Measurements from ENCODE around the gene BPIFA3. TPM values are rescaled to one million over a fixed set of nuclear protein-coding genes. Genes with fewer than 3 reads are reported as not detected.

Gene BPIFA3
- total and polyA plus RNA-seq, 2 of the 8 experiments (the other 6 are each of a cell fraction or from before 2014, with no cell fraction given) = not detected

GRCh38 chr20:33192912-33193501, 24.1 kb upstream of the BPIFA3 start:
- POLR2A ChIA-PET (ENCODE audit: partially characterized antibody) = no interaction called here
- Histone ChIP-seq H2BK20ac (ENCODE audit: low read length) (no peak overlapping the region), H3K79me2 (ENCODE audit: control insufficient read depth in 1 of 2, insufficient read depth in 2 of 2, low read length in 2 of 2) (no peaks in the 10 kb centered on the region), H2AK5ac (ENCODE audit: low read depth, low read length) (no peak overlapping the region), H2BK120ac (replicated peaks; ENCODE audit: low read depth, low read length) (no peak overlapping the region), H3K36me3 (ENCODE audit: control insufficient read depth in 2 of 4, insufficient read depth in 4 of 4, low read length in 3 of 4) (no peaks in the 10 kb centered on the region), H3K4ac (replicated peaks; ENCODE audit: insufficient read length, low read depth, low read length) (no peak overlapping the region), H3K79me1 (ENCODE audit: low read depth, low read length) (no peaks in the 10 kb centered on the region), H2BK15ac (ENCODE audit: low read length) (no peak overlapping the region), H3K18ac (ENCODE audit: extremely low read depth, low read length) (no peak overlapping the region), H4K20me1 (replicated peaks in 1 of 2; ENCODE audit: control insufficient read depth in 1 of 2, insufficient read depth in 2 of 2, low read length in 2 of 2) (no peaks in the 10 kb centered on the region), H2BK12ac (ENCODE audit: low read depth, low read length) (no peak overlapping the region), H2AFZ (ENCODE audit: low read length) (no peak overlapping the region), H3K56ac (replicated peaks; ENCODE audit: insufficient read length, low read depth, low read length) (no peak overlapping the region), H3K27ac (ENCODE audit: low read depth, low read length) (no peak overlapping the region), H3K9ac (replicated peaks in 1 of 4; ENCODE audit: extremely low read depth in 1 of 4, low read depth in 3 of 4, low read length in 3 of 4) (no peak overlapping the region), H3K27me3 (replicated peaks in 1 of 4; ENCODE audit: control insufficient read depth in 3 of 4, extremely low read depth in 1 of 4, insufficient read depth in 3 of 4, low read length in 3 of 4) (0 out of 7 replicates have a peak, but pooled peaks cover 0 to 2% (median 0%) of the 10 kb centered on the region in 4 experiments), H3K14ac (ENCODE audit: insufficient read length) (no peak overlapping the region), H2BK5ac (ENCODE audit: low read depth, low read length) (no peak overlapping the region), H4K5ac (ENCODE audit: insufficient read length, low read depth, low read length) (no peak overlapping the region), H3K4me2 (ENCODE audit: insufficient read depth in 1 of 2, low read depth in 2 of 2, low read length in 2 of 2) (no peak overlapping the region), H4K8ac (ENCODE audit: extremely low read depth, insufficient read depth, low read length) (no peak overlapping the region), H3K4me3 (ENCODE audit: extremely low read depth in 1 of 4, insufficient read depth in 2 of 4, low read depth in 3 of 4, low read length in 4 of 4) (no peak overlapping the region), H3K23ac (ENCODE audit: insufficient read length) (no peak overlapping the region), H3K9me3 (ENCODE audit: insufficient read depth in 2 of 2, low read depth in 1 of 2, low read length in 1 of 2) (no peaks in the 10 kb centered on the region), H3K23me2 (ENCODE audit: low read depth, low read length) (no peaks in the 10 kb centered on the region), H4K91ac (replicated peaks; ENCODE audit: insufficient read length, low read length) (no peak overlapping the region), H3K4me1 (replicated peaks in 1 of 4; ENCODE audit: control insufficient read depth in 3 of 4, insufficient read depth in 4 of 4, low read length in 3 of 4) (no peaks in the 10 kb centered on the region)
- DNase-seq (ENCODE audit: low read depth in 1 of 2, low spot score in 2 of 2) = no peak
- CTCF ChIA-PET (ENCODE audit: partially characterized antibody) = interaction anchor here (0.8 to 1.6 kb wide), 4 partner anchors 10 to 97 kb away, joined by 3 to 5 read pairs (median 3); no protein-coding TSS in a partner anchor
- WGBS, 2 experiments (ENCODE audit: extremely low coverage in 1 of 2, insufficient coverage in 1 of 2, insufficient read length in 1 of 2, insufficient replicate concordance in 2 of 2, low coverage in 1 of 2, low lambda C conversion rate in 2 of 2, missing lambda C conversion rate in 1 of 2) = 85% methylated on average over 8 of the region's 8 CpGs; no CpG with 5 or more reads in 1 of the 2 experiments
- no peak for FAIRE-seq
- no peak for TF ChIP-seq RBBP5 (IDR thresholded peaks at IDR 0.05; ENCODE audit: borderline replicate concordance, low read depth, low read length)

All from H1 (cell line).